Parathyroid adenoma (tissue), 2 donors: Measurements from ENCODE around the gene ACAT2.

Experiments used
- H2AFZ ChIP-seq: fragments of 300-600 bp; sonication (generic); one replicate; pipeline ENCODE4 v1.7.0; 2017; ENCODE audit warnings: antibody characterized with exemption, mild to moderate bottlenecking
- H3K27ac ChIP-seq: fragments of 300-600 bp; sonication (generic); one replicate; pipeline ENCODE4 v1.7.0; 2017
- H3K27me3 ChIP-seq: fragments of 300-600 bp; sonication (generic); one replicate; pipeline ENCODE4 v1.7.0; 2017; ENCODE audit warnings: low read length; ENCODE audit not compliant: control insufficient read depth, insufficient read depth
- H3K36me3 ChIP-seq: fragments of 300-600 bp; sonication (generic); one replicate; pipeline ENCODE4 v1.7.0; 2017; ENCODE audit warnings: low read length; ENCODE audit not compliant: control insufficient read depth, insufficient read depth
- H3K4me1 ChIP-seq: fragments of 300-600 bp; sonication (generic); one replicate; pipeline ENCODE4 v1.7.0; 2017; ENCODE audit warnings: control low read depth
- H3K4me2 ChIP-seq: fragments of 300-600 bp; sonication (generic); one replicate; pipeline ENCODE4 v1.7.0; 2017; ENCODE audit warnings: low read length
- H3K4me3 ChIP-seq: fragments of 300-600 bp; sonication (generic); one replicate; pipeline ENCODE4 v1.7.0; 2017; ENCODE audit warnings: low read depth, low read length
- H3K79me2 ChIP-seq: fragments of 300-600 bp; sonication (generic); one replicate; pipeline ENCODE4 v1.7.0; 2017; ENCODE audit warnings: control low read depth
- H3K9ac ChIP-seq: fragments of 300-600 bp; sonication (generic); one replicate; pipeline ENCODE4 v1.7.0; 2017; ENCODE audit warnings: mild to moderate bottlenecking
- H3K9me3 ChIP-seq: fragments of 300-600 bp; sonication (generic); one replicate; pipeline ENCODE4 v1.7.0; 2017; ENCODE audit warnings: low read length; ENCODE audit not compliant: control insufficient read depth
- TF ChIP-seq, protein P1 (sequence below): fragments of 300-600 bp; sonication (generic); IDR thresholded peaks from one replicate; pipeline ENCODE4 v1.7.0; 2017; ENCODE audit warnings: antibody characterized with exemption, mild to moderate bottlenecking
- donor health status: primary hyperparathyroidism.

ACAT2 gene

DNA sequence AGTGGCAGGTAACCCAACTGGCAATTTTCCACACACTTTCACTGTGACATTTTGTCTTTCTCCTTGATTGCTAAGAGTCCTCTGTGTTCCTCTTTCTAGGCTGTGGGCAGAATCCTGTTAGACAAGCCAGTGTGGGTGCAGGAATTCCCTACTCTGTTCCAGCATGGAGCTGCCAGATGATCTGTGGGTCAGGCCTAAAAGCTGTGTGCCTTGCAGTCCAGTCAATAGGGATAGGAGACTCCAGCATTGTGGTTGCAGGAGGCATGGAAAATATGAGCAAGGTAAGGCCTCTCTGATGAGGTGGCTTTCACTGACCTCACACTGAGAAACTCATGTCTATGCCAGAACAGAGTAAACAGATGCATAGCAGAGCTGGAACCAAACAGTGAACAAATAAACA lies 5.1 kb downstream of the ACAT2 start:
- Histone ChIP-seq H3K36me3 (no peaks in the 10 kb centered on the region), H3K27me3 (no peaks in the 10 kb centered on the region), H3K4me3 (no peak overlapping the region), H3K9me3 (no peaks in the 10 kb centered on the region), H3K9ac (no peak overlapping the region), H3K4me1 (peaks cover 3% of the 10 kb centered on the region), H3K4me2 (no peak overlapping the region), H2AFZ (no peak overlapping the region), H3K79me2 (no peaks in the 10 kb centered on the region), H3K27ac (no peak overlapping the region)
- TF ChIP-seq, protein P1, sequence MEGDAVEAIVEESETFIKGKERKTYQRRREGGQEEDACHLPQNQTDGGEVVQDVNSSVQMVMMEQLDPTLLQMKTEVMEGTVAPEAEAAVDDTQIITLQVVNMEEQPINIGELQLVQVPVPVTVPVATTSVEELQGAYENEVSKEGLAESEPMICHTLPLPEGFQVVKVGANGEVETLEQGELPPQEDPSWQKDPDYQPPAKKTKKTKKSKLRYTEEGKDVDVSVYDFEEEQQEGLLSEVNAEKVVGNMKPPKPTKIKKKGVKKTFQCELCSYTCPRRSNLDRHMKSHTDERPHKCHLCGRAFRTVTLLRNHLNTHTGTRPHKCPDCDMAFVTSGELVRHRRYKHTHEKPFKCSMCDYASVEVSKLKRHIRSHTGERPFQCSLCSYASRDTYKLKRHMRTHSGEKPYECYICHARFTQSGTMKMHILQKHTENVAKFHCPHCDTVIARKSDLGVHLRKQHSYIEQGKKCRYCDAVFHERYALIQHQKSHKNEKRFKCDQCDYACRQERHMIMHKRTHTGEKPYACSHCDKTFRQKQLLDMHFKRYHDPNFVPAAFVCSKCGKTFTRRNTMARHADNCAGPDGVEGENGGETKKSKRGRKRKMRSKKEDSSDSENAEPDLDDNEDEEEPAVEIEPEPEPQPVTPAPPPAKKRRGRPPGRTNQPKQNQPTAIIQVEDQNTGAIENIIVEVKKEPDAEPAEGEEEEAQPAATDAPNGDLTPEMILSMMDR: no peak

DNA sequence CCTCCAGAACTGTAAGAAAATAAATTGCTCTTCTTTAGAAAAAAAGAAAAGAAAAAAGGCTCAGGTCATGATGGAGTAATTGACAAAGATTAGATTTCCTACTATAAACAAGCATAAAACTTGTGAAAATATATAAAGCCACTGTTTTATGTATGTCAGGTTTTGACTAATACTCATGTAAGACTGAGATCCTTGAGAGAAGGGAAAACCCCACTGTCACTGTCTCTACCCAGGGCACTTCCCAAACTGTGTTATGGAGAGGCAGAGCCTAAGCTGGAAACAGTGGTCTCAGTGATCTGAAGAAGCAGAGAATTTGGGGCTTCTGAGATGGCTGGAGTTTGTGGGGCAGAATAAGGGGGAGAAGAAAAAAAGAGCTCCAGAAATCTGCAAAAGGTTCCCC lies 7.6 kb downstream of the ACAT2 start:
- H3K4me2 ChIP-seq: no peak overlapping the region
- H3K27me3 ChIP-seq: no peaks in the 10 kb centered on the region
- no peaks in the 10 kb centered on the region for H3K4me1 ChIP-seq
- no peak overlapping the region for H3K9ac ChIP-seq
- no peak overlapping the region for H3K27ac ChIP-seq
- TF ChIP-seq, protein P1: no peak
- no peaks in the 10 kb centered on the region for H3K36me3 ChIP-seq
- H2AFZ ChIP-seq: no peak overlapping the region
- no peaks in the 10 kb centered on the region for H3K9me3 ChIP-seq
- H3K4me3 ChIP-seq: no peak overlapping the region
- H3K79me2 ChIP-seq: no peaks in the 10 kb centered on the region

DNA sequence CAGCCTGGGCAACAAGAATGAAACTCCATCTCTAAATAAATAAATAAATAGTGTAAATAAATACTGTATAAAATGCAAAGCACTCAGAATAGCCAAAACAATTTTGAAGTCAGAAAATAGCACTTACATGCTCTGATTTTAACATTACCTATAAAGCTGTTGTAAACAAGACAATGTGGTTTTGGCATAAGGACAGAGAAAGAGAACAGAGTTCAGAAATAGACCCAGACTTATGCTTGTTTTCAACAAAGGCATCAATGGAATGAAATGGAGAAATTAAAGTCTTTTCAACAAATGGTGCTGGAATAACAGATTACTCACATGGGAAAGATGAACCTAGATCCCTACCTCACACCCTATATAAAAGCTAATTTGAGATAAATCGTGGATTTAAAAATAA lies 10.4 kb downstream of the ACAT2 start:
- H3K27me3 ChIP-seq: no peaks in the 10 kb centered on the region
- TF ChIP-seq, protein P1: no peak
- no peak overlapping the region for H3K4me3 ChIP-seq
- H3K36me3 ChIP-seq: no peaks in the 10 kb centered on the region
- no peaks in the 10 kb centered on the region for H3K79me2 ChIP-seq
- no peak overlapping the region for H3K4me2 ChIP-seq
- H2AFZ ChIP-seq: no peak overlapping the region
- no peak overlapping the region for H3K27ac ChIP-seq
- no peaks in the 10 kb centered on the region for H3K9me3 ChIP-seq
- H3K4me1 ChIP-seq: no peaks in the 10 kb centered on the region
- H3K9ac ChIP-seq: no peak overlapping the region

DNA sequence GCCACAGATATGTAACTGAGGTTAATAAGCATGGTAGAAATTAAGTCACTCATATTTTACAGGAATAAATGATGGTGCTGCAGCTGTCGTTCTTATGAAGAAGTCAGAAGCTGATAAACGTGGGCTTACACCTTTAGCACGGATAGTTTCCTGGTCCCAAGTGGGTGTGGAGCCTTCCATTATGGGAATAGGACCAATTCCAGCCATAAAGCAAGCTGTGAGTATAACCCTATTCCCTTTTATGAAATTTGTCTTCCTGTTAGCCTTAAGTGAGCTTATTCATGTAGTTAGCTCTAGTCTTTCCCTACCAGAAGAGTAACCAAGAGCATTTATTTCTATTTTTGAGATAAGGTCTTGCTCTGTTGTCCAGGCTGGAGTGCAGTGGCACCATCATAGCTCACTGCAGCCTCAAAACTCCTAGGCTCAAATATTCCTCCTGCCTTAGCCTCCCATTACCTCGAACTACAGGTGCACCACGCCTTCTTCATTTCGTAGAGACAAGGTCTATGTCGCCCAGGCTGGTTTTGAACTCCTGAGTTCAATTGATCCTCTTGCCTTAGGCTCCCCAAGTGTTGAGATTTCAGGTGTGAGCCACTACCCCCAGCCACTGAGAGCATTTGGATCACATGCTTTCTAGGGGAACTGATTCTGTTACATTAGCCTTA lies 15.5 kb downstream of the ACAT2 start:
- Histone ChIP-seq H3K79me2 (no peaks in the 10 kb centered on the region), H2AFZ (no peak overlapping the region), H3K27me3 (no peaks in the 10 kb centered on the region), H3K9ac (no peak overlapping the region), H3K27ac (no peak overlapping the region), H3K4me1 (no peaks in the 10 kb centered on the region), H3K36me3 (no peaks in the 10 kb centered on the region), H3K9me3 (no peaks in the 10 kb centered on the region), H3K4me2 (no peak overlapping the region), H3K4me3 (no peak overlapping the region)
- TF ChIP-seq, protein P1: no peak

DNA sequence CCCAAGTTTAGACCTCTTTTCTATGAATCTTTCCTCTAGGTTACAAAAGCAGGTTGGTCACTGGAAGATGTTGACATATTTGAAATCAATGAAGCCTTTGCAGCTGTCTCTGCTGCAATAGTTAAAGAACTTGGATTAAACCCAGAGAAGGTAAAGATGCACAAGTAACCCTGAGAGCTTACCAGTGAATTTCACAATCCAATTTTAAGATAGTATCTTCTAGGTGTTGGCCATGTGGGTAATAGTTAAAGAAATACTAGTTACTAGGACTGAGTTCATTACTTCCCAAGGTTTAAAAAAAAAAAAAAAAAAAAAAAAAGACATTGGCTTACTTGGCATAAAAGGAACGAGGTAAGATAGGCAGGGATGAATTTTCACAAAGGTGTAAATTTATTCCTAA lies 16.3 kb downstream of the ACAT2 start:
- Histone ChIP-seq H3K4me2 (no peak overlapping the region), H3K9ac (no peak overlapping the region), H3K9me3 (no peaks in the 10 kb centered on the region), H3K27me3 (no peaks in the 10 kb centered on the region), H3K4me3 (no peak overlapping the region), H3K27ac (no peak overlapping the region), H2AFZ (no peak overlapping the region), H3K36me3 (no peaks in the 10 kb centered on the region), H3K4me1 (no peaks in the 10 kb centered on the region), H3K79me2 (no peaks in the 10 kb centered on the region)
- TF ChIP-seq, protein P1: no peak
